Cardiac fibroblast (primary cell): ENCODE measurements around the gene ADH1A.

Experiments
- DNase-seq, 2 donors: peaks; one replicate each; pipeline versions ENCODE4 v3.0.0 to v3.0.0-alpha.2; 2010; ENCODE audit warnings: low read depth in 2 of 2
- H3K4me3 ChIP-seq, 2 donors: replicated peaks in 1 of 2; 1 replicate in 1 of 2; 2 replicates in 1 of 2; pipeline ENCODE4 v1.5.1; 2011; ENCODE audit warnings: low read depth in 2 of 2, low read length in 2 of 2, mild to moderate bottlenecking in 2 of 2, moderate library complexity in 1 of 2
- TF ChIP-seq, protein P1 (sequence below): IDR thresholded peaks from one replicate; pipeline ENCODE4 v1.5.1; 2011; ENCODE audit warnings: low read depth, mild to moderate bottlenecking, low read length, inconsistent platforms

ADH1A gene

DNA sequence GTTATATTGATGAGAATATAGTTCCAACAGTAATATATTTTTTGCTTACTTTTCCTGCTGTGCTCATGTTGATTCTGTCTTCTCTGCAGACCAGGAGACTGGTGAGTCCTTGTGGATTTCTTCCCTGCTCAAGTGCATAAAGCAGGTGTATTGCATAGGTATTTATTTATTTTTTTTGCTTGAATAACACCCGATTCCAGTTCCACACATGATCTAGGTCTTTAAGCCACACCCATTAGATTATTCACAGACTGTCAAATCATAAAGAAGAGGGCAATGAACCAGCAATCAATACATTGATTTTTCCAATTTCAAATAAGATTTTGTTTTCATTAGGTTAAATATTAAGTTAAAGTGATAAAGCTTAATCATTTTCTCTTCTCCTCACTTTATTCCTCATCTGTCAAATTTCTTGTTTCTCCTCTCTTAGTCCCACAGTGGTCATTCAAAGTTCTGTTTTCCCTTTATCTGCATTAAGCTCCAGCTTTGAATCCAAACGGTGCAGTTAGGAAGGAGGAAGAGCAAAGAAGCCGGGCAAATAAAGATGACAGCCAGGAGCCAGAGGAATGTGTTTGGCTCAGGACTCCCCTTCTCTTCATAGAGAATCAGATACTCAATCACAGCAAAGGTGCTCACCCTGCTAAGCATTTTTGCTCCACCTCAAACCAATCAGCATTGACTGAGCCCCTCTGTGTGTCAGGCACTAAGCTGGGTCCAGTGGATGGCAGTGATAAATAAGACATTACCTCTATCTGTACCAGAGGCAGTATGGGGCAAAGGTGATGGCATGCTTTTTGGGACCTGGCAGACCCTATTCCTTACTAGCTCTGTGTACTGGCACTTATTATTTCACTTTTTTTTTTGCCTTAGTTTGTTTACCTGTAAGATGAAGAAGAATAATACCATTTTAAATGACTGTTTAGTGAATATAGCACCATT, at the start of gene ADH1A:
ADH1A (minus strand) TSS at position 138 of the 939 bp plus-strand sequence; CDS start at position 67, 71 bp downstream.
- TF ChIP-seq, protein P1, sequence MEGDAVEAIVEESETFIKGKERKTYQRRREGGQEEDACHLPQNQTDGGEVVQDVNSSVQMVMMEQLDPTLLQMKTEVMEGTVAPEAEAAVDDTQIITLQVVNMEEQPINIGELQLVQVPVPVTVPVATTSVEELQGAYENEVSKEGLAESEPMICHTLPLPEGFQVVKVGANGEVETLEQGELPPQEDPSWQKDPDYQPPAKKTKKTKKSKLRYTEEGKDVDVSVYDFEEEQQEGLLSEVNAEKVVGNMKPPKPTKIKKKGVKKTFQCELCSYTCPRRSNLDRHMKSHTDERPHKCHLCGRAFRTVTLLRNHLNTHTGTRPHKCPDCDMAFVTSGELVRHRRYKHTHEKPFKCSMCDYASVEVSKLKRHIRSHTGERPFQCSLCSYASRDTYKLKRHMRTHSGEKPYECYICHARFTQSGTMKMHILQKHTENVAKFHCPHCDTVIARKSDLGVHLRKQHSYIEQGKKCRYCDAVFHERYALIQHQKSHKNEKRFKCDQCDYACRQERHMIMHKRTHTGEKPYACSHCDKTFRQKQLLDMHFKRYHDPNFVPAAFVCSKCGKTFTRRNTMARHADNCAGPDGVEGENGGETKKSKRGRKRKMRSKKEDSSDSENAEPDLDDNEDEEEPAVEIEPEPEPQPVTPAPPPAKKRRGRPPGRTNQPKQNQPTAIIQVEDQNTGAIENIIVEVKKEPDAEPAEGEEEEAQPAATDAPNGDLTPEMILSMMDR = no peak
- no peak within 1 kb of the TSS for H3K4me3 ChIP-seq
- DNase-seq = no peak

- TF ChIP-seq, protein P1 = no peak
- no peak for DNase-seq
- no peak overlapping the region for H3K4me3 ChIP-seq
These were observed 48.4 kb upstream of the ADH1A start for GRCh38 chr4:99339172-99339571.

DNA sequence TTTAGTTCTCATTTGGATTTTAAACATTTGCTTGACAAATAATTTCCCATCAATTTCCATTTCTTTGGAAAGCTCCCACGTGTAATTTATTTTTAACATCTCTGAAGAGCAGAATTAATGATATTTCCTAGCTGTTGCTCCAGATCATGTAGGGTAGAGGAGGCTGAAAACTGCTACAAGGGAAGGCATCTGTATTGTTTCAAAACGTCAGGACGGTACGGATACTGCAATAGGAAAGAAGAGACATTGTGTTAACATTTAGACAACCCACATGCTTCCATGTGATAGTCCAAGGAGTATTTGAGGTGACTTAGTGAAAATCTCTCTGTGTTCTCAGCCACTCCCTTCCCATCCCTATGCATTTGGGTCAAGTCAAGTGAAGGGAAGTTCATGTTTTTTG, 45.8 kb upstream of the ADH1A start:
- no peak overlapping the region for H3K4me3 ChIP-seq
- DNase-seq = no peak
- TF ChIP-seq, protein P1 = no peak

GRCh38 chr4:99334880-99335279, 44.1 kb upstream of the ADH1A start:
- DNase-seq = no peak
- no peak overlapping the region for H3K4me3 ChIP-seq
- TF ChIP-seq, protein P1 = no peak

- H3K4me3 ChIP-seq = no peak overlapping the region
- TF ChIP-seq, protein P1 = no peak
- peak in 1 of 2 donors; percentile 22 for DNase-seq
These were observed 39.9 kb upstream of the ADH1A start for GRCh38 chr4:99330648-99331047.

- DNase-seq = no peak
- no peak overlapping the region for H3K4me3 ChIP-seq
- TF ChIP-seq, protein P1 = no peak
These were observed 39.1 kb upstream of the ADH1A start for GRCh38 chr4:99329876-99330275.
